Hippocampal formation (tissue), 2 donors: ENCODE data around the gene ARHGEF10L.
A peak's percentile ranks its signal among the peaks of the same experiment; 100 is the strongest.
"Not testable (repeated sequence)": the region's sequence is repeated elsewhere in the genome, so short reads cannot be mapped to it uniquely, and the experiment has no call there.

Source experiments
- DNase-seq, 2 donors: peaks; one replicate each; lab custom pipeline; 2025; lab: John Stamatoyannopoulos, UW

Gene ARHGEF10L

GRCh38 chr1:17612831-17613230 is 73.3 kb downstream of the ARHGEF10L start:
- no peak for DNase-seq

- DNase-seq, result no peak
These were observed 75.1 kb downstream of the ARHGEF10L start for GRCh38 chr1:17614586-17614985.

- peak in 1 of 2 donors; percentile 28 for DNase-seq
These were observed 75.7 kb downstream of the ARHGEF10L start for GRCh38 chr1:17615157-17615556.

GRCh38 chr1:17615959-17616358 is 76.5 kb downstream of the ARHGEF10L start:
- no peak for DNase-seq

- no peak for DNase-seq
These were observed 77.3 kb downstream of the ARHGEF10L start for GRCh38 chr1:17616731-17617279.

- DNase-seq, result peak in 1 of 2 donors; percentile 38
These were observed 78.5 kb downstream of the ARHGEF10L start for GRCh38 chr1:17617787-17618557.

- DNase-seq, result no peak
These were observed 79.2 kb downstream of the ARHGEF10L start for GRCh38 chr1:17618558-17619247.

DNA sequence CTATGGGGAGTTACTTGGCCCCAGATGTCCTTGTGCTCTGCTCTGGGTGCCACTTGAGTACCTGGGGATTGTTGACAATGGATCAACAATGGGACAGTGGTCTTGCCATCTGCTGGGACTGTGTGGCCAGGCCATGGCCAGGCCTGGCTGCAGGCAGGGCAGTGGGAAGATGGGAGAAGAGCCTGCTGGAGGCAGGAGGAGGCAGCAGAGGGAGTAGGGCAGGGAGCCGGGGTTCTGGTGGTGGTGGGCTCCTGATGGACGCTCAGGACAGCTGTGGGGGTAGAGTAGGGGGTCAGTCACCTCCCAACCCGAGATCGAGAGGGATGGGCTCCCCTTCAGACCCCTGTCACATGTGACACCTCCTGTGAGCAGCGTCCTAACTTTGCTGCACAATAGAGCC is 81.0 kb downstream of the ARHGEF10L start:
- no peak for DNase-seq

GRCh38 chr1:17621691-17622090 is 82.2 kb downstream of the ARHGEF10L start:
- DNase-seq, result no peak

GRCh38 chr1:17622823-17623222 is 83.3 kb downstream of the ARHGEF10L start:
- no peak for DNase-seq

GRCh38 chr1:17624611-17625233 is 85.2 kb downstream of the ARHGEF10L start:
- no peak for DNase-seq

DNA sequence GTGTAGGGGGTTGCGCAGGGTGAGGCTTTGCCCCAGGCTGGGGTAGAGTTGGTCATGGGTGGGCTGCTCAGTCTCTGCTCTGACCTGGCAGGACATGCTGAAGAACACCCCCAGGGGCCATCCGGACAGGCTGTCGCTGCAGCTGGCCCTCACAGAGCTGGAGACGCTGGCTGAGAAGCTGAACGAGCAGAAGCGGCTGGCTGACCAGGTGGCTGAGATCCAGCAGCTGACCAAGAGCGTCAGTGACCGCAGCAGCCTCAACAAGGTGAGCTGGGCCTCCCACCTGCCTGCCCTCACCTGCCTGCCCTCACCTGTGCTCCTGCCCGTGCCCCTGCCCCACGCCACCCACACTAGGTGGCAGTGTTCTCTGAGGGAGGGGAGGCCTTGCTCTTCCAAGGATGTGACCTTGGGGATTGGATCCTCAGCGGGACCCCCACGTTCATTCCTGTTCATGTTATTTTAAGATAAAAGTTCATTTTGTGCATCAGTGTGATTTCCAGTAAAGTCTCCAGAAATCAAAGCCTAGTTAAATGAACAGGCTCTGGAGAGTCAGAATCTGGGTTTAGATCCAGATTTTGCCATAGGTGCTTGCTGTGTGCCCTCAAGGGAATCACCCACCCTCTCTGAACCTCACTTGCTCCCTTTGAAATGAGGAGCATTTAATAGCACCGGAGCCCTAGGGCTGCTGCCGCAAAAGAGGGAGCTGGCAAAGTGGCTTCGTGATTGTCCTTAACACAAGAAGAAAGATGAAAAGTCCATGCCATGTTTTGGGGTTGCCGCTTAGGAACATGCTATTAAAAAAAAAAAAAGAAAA is 87.9 kb downstream of the ARHGEF10L start:
- no peak for DNase-seq

DNA sequence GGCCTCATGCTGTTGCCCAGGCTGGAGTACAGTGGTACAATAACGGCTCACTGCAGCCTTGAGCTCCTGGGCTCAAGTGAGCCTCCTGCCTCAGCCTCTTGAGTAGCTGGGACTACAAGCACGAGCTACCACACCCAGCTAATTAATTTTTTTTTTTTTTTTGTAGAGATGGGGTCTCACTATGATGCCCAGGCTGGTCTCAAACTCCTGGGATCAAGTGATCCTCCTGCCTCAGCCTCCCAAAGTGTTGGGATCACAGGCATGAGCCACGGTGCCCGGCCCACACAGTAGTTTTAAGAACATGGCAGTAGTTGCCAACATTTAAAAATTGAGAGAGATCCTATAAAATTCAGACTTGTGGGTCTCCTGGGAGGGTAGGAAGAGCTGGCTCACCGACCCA is 89.5 kb downstream of the ARHGEF10L start:
- not testable (repeated sequence) for DNase-seq

- no peak for DNase-seq
These were observed 90.0 kb downstream of the ARHGEF10L start for GRCh38 chr1:17629460-17629859.

DNA sequence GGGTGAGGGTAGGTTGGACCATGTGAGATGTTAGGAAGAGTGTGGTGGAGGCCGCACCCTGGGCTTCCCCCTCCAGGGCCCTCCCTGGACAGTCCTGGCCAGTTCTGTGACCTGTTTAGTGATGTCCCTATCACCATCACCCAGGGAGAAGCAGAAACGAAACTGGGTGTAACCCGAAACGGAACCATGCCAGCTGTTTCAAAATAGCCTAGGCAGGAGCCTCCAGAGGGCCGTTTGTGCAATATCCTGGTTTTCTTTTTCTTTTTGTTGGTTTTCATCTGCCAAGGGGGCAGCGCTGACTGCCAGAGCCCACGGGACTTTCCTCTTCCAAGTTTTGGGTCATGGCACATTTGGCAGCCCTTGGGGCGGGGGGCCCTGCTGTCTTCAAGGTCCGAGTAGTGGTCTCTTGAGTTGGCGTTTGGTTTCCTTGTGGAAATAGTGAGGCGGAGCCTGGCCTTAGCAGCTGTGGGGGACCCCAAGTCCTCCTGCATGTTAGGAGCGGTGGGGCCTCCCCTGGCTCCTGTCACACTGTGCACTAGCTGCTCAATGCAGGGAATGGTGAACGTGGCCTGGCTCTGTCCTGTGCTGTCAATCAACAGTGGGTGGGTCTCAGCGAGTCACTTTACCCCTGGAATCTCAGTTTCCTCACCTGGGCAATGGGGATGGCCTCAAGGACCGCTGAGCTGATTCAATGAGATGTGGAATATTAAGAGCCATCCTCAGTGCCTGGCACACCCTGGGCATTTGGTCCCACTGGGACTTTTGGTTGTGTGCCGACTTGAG is 90.7 kb downstream of the ARHGEF10L start:
- DNase-seq, result peak in 1 of 2 donors; percentile 23

- no peak for DNase-seq
These were observed 91.5 kb downstream of the ARHGEF10L start for GRCh38 chr1:17630986-17631385.

DNA sequence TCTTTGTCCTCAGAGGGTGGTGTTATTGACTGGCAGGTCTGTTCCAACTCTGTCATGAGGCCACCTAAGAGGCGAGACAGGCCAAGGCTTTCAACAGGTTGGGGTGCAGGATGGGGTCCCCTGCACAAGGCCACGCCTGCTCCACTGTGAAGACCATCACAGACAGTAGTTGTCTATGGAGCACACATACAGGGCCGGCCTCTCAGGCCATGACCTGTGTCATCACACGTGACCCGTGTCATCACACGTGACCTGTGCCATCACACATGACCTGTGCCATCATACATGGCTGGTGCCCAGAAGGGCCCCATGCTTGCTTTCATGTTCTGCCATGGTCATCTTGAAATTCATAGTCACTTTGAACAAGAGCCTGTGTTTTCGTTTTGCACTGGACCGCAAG is 91.9 kb downstream of the ARHGEF10L start:
- DNase-seq, result no peak

DNA sequence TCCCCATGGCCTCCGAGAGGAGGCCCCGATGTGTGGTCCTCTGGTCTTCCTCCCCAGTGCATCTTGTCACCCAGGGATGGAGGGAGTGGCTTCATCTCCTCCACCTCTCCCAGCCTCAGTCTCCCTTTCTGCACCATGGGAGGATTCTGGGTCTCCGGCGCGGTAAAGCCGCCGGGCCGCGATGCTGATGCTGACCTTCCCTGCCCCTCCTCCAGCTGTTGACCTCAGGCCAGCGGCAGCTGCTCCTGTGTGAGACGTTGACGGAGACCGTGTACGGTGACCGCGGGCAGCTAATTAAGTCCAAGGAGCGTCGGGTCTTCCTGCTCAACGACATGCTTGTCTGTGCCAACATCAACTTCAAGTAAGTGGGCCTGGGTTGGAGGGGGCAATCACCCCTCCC is 92.6 kb downstream of the ARHGEF10L start:
- no peak for DNase-seq

GRCh38 chr1:17632541-17633184 is 93.2 kb downstream of the ARHGEF10L start:
- DNase-seq, result no peak

DNA sequence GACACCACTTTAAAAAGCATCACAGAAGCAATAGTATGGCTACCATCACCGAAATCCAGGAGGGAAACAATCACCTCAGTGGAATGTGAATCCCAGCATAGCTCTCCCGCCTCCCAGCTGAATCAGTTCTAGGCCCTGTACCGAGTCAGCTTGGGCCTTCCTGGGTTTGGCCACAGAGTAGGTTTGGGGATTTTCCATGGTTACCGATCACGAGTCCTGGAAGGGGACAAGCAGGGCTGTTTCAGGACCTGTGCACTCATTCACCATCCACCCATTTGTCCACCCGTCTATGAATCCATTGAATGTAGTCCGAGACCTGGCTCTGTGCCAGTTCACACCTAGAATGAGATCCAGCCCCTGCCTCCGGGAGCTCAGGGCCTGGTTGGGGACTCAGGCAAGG is 94.2 kb downstream of the ARHGEF10L start:
- DNase-seq, result no peak
